HG03439 (cell line): ENCODE results near the gene TAPT1.
A peak's percentile ranks its signal among the peaks of the same experiment; 100 is the strongest.
"Not testable (repeated sequence)": the region's sequence is repeated elsewhere in the genome, so short reads cannot be mapped to it uniquely, and the experiment has no call there.

Experiments
- ATAC-seq: cut with Tn5 transposase; IDR thresholded peaks from one replicate; pipeline ENCODE4 v1.9.1; 2021; ENCODE audit warnings: mild to moderate bottlenecking, moderate library complexity; ENCODE audit not compliant: unreplicated experiment

TAPT1 gene

GRCh38 chr4:16217300-16218051 lies 8.8 kb downstream of the TAPT1 start:
- ATAC-seq = no peak

GRCh38 chr4:16213121-16213520 lies 13.2 kb downstream of the TAPT1 start:
- ATAC-seq = no peak

DNA sequence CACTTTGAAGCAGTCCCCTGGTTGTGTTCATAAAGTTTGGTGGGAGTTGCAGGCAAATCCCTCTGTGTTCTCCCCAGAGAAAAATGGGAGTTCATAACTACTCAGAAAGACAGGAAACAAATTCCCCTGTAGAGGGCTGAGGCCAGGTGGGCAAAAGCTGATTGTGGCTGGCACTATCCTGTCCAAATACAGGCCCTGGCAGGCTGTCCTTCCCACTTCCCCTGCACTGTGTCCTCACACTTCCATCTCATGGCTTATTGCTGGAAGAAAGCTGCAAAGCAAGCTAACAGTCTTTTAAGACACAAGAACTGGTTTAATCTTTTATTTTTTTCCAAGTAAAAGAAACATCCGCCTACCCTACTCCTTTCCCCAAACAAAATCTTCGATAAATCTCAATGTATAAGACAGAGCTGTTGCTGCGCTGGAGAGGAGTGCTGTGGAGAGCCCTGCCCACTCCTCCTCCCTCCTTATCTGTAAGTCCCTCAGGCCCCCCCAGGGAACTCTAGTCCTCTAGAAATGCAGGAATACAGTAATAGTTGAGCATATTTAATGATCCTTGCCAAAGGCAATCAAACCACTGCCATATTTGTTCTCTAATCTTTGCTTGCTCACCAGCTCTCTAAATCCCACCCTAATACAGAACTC lies 14.0 kb downstream of the TAPT1 start:
- no peak for ATAC-seq

DNA sequence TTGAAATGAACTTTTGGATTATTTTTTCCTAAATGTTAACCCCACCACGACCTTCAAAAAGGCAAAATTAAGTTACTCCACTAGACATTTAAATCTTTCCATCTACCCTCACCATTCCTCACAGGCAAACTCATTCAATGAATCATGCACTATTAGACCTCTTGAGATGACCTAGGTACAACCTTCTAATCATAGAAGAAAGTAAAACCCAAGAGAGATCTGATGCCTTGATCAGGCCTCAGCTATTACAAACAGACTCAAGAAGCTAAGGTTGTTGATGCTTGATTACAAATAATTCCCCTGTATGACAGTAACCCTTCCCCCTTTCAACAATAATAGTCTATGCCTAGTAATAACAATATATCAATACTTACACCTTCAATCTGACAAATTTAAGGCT lies 18.9 kb downstream of the TAPT1 start:
- ATAC-seq = no peak

DNA sequence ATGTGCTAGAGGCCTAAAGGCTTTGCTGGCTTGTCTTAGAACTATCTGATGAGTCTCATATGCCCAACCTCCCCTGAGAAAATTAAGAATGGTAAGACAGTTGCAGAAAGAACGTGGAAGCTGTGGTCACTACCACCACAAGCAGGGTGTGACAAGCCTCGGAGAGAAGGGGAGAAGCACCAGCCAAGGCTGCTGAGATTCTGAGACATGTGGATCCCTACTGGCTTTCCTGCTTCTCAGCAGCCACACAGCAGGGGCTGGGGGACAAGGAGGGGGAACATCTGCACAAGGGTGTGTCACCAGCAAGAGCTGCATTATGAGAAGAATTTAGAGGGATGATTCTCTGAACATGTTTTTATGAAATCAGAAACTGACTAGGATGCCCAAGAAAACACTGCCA lies 19.4 kb downstream of the TAPT1 start:
- no peak for ATAC-seq

DNA sequence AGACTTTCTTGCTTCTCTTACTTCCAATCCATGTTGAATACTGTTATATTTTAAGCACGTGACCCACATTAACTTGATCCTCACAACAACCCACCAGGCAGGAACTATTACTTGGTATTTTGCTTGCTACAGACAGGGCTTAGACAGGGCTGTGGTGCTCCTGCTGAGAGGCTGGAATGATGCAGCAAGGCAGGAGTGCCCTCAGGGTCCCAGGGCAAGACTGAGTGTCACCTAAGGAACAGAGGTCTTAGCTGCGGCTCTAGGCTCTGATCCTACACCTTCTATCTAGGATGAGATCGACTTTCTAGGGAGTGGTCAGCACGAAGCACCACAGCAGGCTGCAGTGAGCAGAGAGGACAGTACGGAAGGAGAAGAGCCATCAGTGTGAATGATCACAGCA lies 20.0 kb downstream of the TAPT1 start:
- no peak for ATAC-seq

DNA sequence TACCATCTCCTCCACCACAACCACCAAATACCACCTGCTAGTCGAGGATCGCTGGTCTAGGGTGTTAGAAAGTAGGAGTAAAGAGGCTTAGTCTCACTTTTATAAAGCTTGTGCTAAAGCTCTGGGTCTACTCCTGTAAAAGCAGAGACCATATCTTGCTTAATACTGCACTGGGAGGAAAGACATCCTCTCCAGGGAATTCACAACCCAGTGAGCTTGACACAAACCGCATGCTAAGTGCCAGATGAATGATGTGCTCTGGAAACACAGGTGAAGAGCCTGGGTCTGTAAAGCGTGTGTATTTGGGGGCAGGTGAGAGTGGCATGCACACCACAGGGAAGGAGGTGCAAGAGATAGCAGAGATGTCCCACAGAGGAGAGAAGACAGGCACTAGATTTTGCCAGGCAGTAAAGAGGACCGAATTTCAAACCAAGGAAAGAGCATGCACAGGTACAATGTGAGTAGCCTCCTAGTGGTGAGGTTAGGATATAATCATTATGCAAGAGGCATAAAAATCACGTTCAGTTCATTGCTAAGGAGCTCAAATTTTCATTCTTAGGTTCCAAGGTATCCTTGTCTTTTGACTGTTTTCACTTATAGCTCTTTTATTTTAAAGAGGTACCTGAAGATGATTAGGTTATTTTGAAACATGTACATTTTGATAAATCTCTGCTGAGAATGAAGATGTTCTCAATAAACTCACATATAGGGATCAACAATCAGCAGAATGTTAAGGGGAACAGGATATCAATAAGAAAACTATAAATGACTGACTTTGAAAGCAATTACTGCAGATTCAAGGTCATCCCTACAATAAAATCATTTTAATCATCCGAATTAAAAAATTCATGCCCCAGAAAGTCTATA lies 20.7 kb downstream of the TAPT1 start:
- ATAC-seq = peak; percentile 73

GRCh38 chr4:16204505-16204904 lies 21.8 kb downstream of the TAPT1 start:
- ATAC-seq = no peak

DNA sequence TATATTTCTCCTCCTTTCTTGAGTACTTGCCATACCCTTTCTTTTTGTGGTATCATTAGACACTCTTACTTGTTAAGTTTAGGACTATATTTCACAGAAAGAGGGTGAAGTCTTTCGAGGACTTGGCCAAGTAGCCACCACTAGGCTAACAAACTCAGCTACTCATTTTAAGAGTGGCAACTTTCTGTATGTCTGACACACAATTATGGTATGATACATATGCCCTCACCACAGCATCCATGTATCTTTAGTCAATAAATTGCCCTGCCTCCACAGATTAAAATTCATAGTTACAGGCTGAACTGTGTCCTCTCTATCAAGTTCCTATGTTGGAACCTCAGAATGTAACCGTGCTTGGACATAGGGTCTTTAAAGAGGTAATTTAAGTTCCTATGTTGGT lies 23.2 kb downstream of the TAPT1 start:
- no peak for ATAC-seq

GRCh38 chr4:16202598-16202997 lies 23.7 kb downstream of the TAPT1 start:
- no peak for ATAC-seq

DNA sequence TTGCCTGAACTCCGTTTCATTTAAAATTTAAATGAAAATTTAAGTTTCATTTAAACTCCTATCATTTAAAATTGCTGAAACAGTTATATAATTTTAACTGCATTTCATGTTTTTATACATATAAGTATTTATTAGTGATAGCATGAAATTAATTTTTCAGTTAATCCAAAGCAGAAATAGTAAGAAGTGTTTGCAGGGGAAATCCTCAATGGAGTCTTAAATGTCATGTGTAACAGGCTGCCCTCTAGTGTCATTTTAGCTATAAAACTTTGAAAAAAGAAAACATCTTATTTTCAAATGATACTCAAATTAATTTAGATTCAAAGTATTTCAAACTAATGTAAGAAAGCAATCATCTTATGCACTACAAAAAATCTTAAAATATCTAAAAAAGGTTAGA lies 27.2 kb downstream of the TAPT1 start:
- ATAC-seq = no peak

GRCh38 chr4:16197876-16198665 lies 28.2 kb downstream of the TAPT1 start:
- ATAC-seq = no peak

GRCh38 chr4:16196482-16197393 lies 29.5 kb downstream of the TAPT1 start:
- ATAC-seq = no peak

DNA sequence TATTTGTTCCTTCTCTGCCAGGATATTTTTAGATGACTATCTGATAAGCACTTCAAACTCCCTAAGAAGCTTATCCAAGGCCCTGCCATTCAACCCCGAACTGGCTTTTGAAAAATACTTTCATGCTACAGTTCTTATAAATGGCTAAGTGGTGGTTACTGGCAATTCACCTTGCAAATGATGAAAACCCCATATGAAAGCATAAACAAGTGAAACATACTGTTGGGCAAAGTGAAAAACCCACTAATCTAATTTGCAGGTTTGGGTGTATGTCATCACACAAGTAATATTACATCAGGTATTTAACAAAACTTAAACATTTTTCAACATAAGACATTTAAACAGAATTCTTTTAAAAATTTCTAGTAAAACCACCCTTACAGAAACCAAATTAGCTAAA lies 31.1 kb downstream of the TAPT1 start:
- no peak for ATAC-seq

- ATAC-seq = not testable (repeated sequence)
These were observed 31.5 kb downstream of the TAPT1 start for GRCh38 chr4:16194798-16195197.

DNA sequence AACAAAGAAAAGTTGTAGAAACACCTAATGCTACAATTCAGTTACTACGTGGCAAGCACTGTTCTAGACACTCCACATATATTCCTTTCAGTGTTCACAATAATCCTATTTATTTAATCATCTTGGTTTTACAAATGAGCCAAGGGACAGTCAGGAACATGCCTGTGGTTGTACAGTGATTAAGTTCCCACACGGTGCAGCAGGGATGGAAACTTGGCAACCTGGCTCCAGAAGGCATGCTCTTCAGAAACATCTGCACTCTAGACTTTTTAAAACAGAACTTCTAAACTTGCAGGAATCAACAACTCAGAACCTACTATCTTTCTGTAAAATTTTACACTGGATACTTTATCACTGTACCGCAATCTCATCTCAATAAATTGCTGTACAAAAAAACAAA lies 32.1 kb downstream of the TAPT1 start:
- no peak for ATAC-seq

DNA sequence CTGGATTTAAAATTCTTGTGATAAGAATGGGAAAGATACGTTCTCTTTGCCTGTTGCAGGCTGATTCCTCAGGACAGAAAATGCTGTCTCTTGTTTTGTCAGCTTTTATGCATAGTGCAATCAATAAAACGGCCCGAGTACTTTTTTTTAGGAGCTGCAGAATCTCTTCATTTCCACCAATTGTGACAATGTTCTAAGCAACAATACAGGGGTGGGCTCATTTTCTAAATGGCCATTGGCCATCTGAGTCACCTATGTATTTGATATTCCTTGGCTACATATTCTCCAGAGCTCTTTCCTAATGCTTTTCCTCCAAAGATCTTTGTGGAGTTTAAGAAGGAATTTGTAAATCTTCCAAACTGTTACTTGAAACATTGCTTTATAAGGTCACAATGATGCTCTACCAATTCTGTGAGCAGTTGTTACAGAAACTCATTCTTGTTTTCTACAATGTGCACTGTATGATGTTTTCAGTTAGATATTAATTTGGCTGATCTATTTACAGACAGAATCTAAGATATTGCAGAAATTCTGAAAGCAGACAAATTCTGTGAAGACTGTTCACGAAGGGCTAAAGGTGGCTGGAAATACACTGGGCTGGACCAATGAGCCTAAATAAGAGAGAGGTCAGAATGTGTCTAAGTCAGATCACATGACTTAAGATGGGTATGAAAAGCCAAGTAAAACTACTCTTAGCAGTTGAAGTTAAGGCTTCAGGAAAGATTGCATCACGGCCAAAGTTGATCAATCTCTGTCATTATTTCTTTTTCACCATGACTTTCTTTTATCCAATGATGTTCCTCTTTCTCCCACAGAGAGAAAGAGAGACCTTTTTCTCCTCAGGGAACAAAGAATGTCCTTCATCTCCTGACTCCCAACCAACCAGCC lies 33.4 kb downstream of the TAPT1 start:
- no peak for ATAC-seq

DNA sequence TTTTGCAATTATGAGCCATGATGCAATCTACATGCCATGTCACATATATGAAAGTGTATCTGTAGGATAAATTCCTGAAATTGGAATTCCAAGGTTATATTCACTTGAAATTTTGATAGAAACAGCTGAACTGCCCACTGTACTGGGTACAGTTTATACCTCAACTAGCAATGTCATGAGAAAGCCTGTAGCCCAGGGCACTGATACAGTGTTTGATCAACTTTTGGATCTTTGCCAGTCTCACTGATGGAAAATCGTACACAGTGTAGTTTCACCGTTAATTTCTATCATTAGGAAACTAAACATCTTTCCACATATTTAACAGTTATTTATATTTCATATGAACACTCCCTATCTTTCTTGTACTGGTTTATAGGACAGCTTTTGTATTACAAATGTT lies 34.2 kb downstream of the TAPT1 start:
- no peak for ATAC-seq

DNA sequence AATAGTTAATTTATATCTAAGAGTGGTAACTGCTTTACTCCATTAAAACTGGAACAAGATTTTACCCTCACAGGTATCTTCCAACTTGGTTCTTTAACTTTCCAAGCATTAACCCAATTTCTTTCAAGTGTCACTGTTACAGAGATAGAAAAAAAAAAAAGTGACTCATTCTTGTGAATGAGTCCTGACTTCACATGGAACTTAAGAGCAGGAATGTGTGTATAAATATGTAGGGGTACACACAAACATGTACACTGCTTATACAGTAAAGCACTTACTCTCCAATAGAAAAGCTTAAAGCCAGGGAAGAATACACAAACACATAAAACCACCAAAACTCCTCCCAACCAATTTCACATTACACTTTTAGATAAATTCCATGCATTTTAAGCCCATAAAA lies 38.8 kb downstream of the TAPT1 start:
- no peak for ATAC-seq
